Cerebellar cortex (tissue), 1 donor: ENCODE data around the gene SCML1.
"Not testable (repeated sequence)": the region's sequence is repeated elsewhere in the genome, so short reads cannot be mapped to it uniquely, and the experiment has no call there.

Experiments used
- DNase-seq: peaks from one replicate; pipeline ENCODE4 v3.0.0-alpha.2; 2015; ENCODE audit warnings: low spot score

SCML1 gene

GRCh38 chrX:17738737-17739535 is 1.6 kb downstream of the SCML1 start:
- no peak for DNase-seq

GRCh38 chrX:17740137-17741122 is 3.1 kb downstream of the SCML1 start:
- DNase-seq = no peak

- no peak for DNase-seq
Observed at GRCh38 chrX:17741123-17741511, 3.8 kb downstream of the SCML1 start.

- DNase-seq = no peak
Observed at GRCh38 chrX:17743913-17744312, 6.6 kb downstream of the SCML1 start.

DNA sequence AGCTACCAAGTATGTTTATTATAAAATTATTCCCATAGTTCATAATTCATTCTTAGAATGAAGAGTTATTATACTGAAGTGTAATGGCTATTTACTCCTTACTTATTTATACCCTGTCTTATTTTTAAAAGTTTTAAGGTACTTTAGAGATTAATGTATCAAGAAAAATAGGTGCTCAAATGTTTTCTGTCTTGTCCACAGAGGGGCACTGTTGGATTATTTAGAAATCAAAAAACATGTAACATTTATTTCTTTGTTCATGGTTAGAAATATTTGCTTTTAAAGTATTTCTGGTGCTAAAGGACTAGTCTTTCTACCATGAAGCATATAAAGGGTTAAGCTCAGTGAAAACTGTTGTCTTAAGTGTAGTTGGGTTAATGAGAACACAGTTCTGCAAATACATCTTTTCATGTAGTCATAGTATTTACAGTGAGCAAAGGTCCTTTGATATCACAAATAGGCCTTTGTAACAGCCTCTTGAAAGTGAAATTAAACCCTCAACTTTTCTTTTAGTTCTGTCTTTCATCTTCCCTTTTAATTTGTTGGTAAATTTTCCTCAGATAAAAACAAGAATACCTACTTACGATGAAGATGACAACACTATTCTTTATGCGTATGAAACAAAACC is 7.7 kb downstream of the SCML1 start:
- DNase-seq = peak; percentile 2

DNA sequence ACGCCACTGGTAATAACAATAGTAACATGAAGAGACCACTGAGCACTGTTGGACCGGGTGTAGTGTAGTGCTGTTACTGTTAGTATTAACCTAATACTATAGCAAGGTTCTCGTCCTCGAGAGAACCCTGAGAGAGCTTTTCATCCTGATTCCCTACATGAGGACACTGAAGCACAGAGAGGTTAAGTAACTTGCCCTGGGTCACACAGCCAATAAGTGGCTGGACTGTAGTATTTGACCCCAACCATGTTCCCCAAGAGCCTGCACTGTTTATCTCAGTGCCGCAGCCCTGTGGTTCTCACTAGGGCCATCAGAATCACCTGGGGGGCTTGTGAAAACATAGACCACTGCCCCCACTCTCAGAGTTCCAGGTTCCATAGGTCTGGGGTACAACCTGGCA is 10.4 kb downstream of the SCML1 start:
- no peak for DNase-seq

- DNase-seq = no peak
Observed at GRCh38 chrX:17748684-17749083, 11.4 kb downstream of the SCML1 start.

- no peak for DNase-seq
Observed at GRCh38 chrX:17750436-17750835, 13.1 kb downstream of the SCML1 start.

DNA sequence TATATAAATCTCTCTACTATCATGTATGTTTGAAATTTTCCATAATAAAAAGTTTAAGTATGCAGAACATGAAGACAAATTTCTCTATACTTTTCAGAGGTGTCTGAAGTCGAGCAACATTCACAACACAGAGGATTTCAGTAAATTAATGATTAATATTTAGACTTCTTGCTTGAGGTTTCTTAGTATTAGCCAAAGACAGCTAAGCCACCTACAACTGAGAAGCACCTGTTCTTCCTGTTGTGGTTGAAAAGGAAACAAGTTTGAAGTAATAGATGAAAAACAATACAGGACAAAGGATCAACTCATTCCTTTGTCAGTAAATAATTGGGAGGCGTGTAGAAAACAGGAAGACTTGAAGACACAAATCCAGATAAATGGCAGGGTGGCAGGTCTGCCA is 21.1 kb downstream of the SCML1 start:
- DNase-seq = no peak

- no peak for DNase-seq
Observed at GRCh38 chrX:17759990-17760389, 22.7 kb downstream of the SCML1 start.

DNA sequence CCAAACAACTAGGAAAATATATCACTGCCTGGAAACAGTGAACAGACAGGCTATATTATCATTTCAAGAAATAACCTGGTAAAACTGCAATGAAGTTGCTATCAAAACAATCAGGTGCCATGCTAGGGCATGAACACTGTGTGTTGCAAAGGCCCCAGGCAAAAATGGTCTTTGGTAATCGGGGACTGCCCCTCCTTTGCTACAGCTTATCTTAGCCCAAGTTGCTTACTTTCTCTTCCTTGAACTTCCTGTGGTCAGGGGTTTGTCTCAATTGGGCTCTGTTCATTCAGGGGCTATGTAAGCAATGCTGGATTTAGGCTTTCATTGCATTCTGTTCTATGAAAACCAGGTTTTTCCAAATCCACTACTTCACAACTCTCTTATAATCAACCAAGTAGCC is 30.4 kb downstream of the SCML1 start:
- DNase-seq = no peak

DNA sequence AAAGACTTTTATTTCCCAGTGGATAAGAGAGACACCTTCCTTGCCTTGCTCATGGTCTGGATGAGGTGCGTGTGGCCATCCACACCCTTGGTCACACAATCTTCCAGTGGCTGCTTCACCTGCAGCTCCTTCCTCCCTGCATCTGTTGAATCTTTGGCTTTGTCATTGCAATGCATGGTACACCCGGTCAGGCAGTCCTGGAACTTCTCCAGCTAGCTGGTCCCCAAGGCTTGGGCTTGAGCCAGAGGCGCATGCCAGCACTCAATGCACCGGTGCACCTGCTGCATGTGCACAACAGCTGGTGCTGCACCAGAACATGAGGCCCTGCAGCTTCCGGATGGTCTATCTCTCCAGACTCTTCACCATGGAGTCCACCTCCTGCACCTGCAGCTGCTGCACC is 31.7 kb downstream of the SCML1 start:
- DNase-seq = no peak

GRCh38 chrX:17769701-17770269 is 32.5 kb downstream of the SCML1 start:
- no peak for DNase-seq

DNA sequence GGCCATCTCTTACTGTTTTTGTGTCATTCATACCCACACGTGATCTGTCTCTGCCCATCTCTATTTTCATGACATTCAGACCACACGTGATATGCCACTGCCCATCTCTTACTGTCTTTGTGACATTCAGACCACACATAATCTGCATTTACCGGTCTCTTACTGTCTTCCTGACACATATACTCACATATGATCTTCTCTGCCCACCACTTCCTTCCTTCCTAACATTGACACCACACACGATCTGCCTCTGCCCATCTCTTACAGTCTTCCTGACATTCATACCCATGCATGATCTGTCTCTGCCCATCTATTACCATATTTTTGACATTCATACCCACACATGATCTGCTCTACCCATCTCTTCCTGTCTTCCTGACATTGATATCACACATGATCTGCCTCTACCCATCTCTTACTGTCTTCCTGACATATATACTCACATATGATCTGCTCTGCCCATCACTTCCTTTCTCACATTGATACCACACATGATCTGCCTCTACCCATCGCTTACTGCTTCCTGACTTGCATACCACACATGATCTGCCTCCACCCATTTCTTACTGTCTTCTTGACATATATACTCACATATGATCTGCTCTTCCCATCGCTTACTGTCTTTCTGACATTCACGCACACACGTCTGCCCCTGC is 36.1 kb downstream of the SCML1 start:
- DNase-seq = no peak

DNA sequence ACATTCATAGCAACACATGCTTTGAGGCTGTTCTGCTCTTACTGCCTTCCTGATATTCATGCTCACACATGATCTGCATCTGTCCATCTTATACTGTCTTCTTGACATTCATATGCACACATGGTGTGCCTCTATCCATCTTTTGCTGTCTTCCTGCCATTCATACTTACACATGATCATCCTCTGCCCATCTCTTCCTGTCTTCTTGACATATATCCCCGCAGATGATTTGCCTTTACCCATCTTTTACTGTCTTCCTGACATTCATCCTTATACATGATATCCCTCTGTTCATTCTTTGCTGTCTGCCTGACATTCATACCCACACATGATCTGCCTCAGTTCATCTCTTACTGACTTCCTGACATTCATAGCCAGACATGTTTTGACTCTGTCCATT is 36.8 kb downstream of the SCML1 start:
- no peak for DNase-seq

- DNase-seq = no peak
Observed at GRCh38 chrX:17778997-17779396, 41.7 kb downstream of the SCML1 start.

DNA sequence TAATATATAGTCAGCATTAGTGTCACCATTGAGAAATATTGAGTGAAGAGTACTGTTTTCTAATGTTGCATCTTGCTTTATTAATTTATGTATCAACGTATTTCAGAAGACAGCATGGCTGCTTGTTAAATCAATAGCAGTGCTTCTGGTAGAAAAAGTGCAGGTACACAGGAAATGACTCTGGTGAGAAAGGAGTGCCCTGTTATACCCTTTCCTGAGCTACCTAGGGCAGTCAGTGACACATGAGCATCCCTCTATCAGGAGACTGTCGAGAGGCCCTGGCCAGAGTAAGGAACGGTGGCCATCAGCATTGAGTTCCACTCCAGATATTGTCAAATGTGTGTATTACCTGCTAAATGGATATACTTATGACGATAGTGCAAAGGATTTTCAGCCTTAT is 42.1 kb downstream of the SCML1 start:
- no peak for DNase-seq

DNA sequence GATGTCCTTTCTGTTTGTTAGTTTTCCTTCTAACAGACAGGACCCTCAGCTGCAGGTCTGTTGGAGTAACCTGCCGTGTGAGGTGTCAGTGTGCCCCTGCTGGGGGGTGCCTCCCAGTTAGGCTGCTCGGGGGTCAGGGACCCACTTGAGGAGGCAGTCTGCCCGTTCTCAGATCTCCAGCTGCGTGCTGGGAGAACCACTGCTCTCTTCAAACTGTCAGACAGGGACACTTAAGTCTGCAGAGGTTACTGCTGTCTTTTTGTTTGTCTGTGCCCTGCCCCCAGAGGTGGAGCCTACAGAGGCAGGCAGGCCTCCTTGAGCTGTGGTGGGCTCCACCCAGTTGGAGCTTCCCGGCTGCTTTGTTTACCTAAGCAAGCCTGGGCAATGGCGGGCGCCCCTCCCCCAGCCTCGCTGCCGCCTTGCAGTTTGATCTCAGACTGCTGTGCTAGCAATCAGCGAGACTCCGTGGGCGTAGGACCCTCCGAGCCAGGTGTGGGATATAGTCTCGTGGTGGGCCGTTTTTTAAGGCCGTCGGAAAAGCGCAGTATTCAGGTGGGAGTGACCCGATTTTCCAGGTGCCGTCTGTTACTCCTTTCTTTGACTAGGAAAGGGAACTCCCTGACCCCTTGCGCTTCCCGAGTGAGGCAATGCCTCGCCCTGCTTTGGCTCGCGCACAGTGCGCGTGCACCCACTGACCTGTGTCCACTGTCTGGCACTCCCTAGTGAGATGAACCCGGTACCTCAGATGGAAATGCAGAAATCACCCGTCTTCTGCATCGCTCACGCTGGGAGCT is 49.5 kb downstream of the SCML1 start:
- DNase-seq = not testable (repeated sequence)

DNA sequence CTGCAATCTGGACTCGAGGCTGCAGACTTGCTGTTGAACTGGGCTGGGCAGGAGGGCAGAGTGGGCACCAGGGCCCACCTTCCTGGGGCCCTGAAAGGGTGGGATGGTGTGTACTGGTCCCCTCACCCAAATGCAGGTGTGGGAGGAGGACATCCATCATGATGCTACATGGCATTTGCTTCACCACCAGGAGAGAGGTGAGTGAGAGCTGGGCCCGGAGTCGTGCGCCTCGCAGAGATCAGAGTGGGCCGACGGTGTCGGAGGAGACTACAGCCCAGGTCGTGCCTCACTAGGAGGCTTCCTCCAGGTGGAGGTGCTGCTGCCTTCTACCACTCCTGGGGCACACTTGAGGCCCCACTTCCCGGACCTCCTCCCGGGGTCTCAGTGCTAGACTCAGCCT is 50.3 kb downstream of the SCML1 start:
- no peak for DNase-seq

DNA sequence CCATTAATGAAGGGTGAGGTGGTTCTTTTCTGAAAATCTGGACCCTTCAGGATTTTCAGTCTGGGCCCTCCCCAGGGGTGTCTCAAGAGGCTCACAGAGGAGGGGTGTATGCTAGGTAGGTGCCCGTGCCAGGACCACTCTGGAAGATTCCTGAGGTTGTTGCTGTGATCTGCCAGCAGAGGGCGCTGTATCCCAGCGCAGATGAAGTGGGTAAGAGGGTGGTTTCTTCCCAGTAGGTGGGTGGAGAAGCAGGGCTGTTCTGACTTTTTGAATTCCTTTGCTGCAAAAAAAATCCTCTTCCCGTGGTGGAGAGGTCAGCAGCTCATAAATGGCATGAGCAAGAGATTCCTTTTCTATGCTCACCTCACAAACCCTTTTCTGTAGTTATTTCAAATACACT is 51.1 kb downstream of the SCML1 start:
- DNase-seq = peak; percentile 39
